HL-60 (cell line): Measurements from ENCODE around the gene FCN3.

ENCODE experiments used
- CTCF ChIP-seq: IDR thresholded peaks from one replicate; pipeline ENCODE4 v1.5.1; 2011; ENCODE audit warnings: low read length, control low read depth, inconsistent platforms; ENCODE audit not compliant: insufficient read depth
- POLR2AphosphoS5 ChIP-seq: IDR thresholded peaks from 2 replicates; pipeline ENCODE4 v1.6.1; 2012; ENCODE audit warnings: low read depth
- REST ChIP-seq: IDR thresholded peaks from 2 replicates; pipeline ENCODE4 v1.6.1; 2012; ENCODE audit warnings: low read depth; ENCODE audit not compliant: insufficient replicate concordance

- TF ChIP-seq REST (no peak), CTCF (no peak), POLR2AphosphoS5 (no peak)
Observed at GRCh38 chr1:27349784-27350662, 24.6 kb downstream of the FCN3 start.
